Erythroblast (primary cell): ENCODE measurements around the gene TSPAN10.

Experiments
- GATA1 ChIP-seq: IDR thresholded peaks from 2 replicates; pipeline ENCODE4 v1.6.1; 2011; ENCODE audit warnings: low read depth, mild to moderate bottlenecking, control low read depth, low read length, moderate library complexity
- POLR2A ChIP-seq: IDR thresholded peaks from 2 replicates; pipeline ENCODE4 v1.6.1; 2011; ENCODE audit warnings: mild to moderate bottlenecking, low read length

- TF ChIP-seq POLR2A (peak; percentile 74), GATA1 (no peak)
Measured at GRCh38 chr17:81683584-81684441, 46.8 kb downstream of the TSPAN10 start, which contains the start of the genes ARL16 and HGS.
